ENCODE results near the gene CYB561A3. TPM values are rescaled to one million over a fixed set of nuclear protein-coding genes. Genes with fewer than 3 reads are reported as not detected.

Gene CYB561A3
- total RNA-seq, 1 experiment from 2014 or later = 10.7 TPM

GRCh38 chr11:61357894-61358239, 3.8 kb downstream of the CYB561A3 start:
- Histone ChIP-seq H3K9me3 (replicated peaks) (no peaks in the 10 kb centered on the region), H3K27ac (no peak overlapping the region), H3K27me3 (no peaks in the 10 kb centered on the region), H3K36me3 (no peaks in the 10 kb centered on the region), H3K4me3 (no peak overlapping the region), H3K4me1 (no peaks in the 10 kb centered on the region)
- no peak for DNase-seq

DNA sequence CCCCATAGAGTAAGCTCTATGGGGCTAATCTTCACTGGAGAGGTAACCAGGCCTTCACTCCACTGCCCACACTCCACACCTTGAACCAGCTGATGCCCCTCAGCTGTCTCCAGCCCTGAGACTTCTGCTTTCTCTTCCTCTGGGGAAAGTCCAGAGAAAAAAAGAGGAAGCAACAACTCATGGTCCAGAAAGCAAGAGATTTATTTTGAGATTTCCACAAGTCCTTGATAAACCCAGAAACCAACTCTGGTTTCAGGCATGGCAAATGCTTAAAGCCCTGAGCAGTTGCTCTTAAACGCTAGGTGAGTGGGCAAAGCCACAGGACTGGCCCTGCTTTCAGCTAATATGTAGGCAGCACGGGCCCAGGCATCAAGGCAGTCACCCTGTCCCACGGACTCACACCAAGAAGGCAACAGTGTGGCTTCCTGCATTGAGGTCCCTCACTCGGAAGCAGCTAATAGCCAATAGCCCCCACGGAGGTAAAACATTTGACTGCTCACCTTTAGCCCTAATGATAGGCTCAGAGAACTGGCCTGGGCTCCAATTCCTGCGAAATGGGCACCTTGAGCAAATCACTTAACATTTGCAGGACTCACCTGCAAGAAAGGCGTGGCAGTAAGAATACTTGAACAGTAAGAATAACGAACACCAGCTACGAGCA, 4.3 kb downstream of the CYB561A3 start:
- no peaks in the 10 kb centered on the region for H3K27me3 ChIP-seq
- H3K4me1 ChIP-seq = no peaks in the 10 kb centered on the region
- no peak overlapping the region for H3K4me3 ChIP-seq
- H3K9me3 ChIP-seq (replicated peaks) = no peaks in the 10 kb centered on the region
- DNase-seq = no peak
- no peaks in the 10 kb centered on the region for H3K36me3 ChIP-seq
- H3K27ac ChIP-seq = no peak overlapping the region

GRCh38 chr11:61356706-61357105, 5.0 kb downstream of the CYB561A3 start:
- DNase-seq = no peak
- H3K27me3 ChIP-seq = no peaks in the 10 kb centered on the region
- no peaks in the 10 kb centered on the region for H3K9me3 ChIP-seq (replicated peaks)
- H3K4me3 ChIP-seq = no peak overlapping the region
- H3K27ac ChIP-seq = no peak overlapping the region
- no peaks in the 10 kb centered on the region for H3K36me3 ChIP-seq
- H3K4me1 ChIP-seq = no peaks in the 10 kb centered on the region

GRCh38 chr11:61354208-61354607, 7.5 kb downstream of the CYB561A3 start:
- no peaks in the 10 kb centered on the region for H3K27me3 ChIP-seq
- no peaks in the 10 kb centered on the region for H3K9me3 ChIP-seq (replicated peaks)
- no peak overlapping the region for H3K27ac ChIP-seq
- no peaks in the 10 kb centered on the region for H3K4me1 ChIP-seq
- H3K36me3 ChIP-seq = no peaks in the 10 kb centered on the region
- no peak overlapping the region for H3K4me3 ChIP-seq
- no peak for DNase-seq

- Histone ChIP-seq H3K4me1 (no peaks in the 10 kb centered on the region), H3K27me3 (no peaks in the 10 kb centered on the region), H3K36me3 (no peaks in the 10 kb centered on the region), H3K27ac (no peak overlapping the region), H3K9me3 (replicated peaks) (no peaks in the 10 kb centered on the region), H3K4me3 (no peak overlapping the region)
- no peak for DNase-seq
These were observed 8.3 kb downstream of the CYB561A3 start for GRCh38 chr11:61353131-61354067.

DNA sequence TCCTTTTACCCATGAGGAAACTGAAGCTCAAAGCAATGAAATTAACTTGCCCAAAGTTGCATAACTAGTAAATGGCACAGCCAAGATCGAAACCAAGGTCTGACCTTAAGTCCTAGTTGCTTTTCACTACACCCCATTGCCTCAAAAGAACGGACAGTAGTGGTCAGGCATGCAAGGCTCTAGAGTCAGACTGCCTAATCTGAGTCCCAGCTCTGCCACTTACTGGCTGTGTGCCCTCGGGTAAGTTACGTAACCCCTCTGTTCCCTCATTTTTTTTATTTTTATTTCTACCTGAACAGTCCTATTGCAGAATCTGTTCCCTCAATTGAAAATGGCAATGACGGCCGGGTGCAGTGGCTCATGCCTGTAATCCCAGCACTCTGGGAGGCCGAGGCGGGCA, 9.6 kb downstream of the CYB561A3 start:
- no peak for DNase-seq
- Histone ChIP-seq H3K4me3 (no peak overlapping the region), H3K27ac (no peak overlapping the region), H3K27me3 (no peaks in the 10 kb centered on the region), H3K36me3 (no peaks in the 10 kb centered on the region), H3K4me1 (no peaks in the 10 kb centered on the region), H3K9me3 (replicated peaks) (no peaks in the 10 kb centered on the region)

DNA sequence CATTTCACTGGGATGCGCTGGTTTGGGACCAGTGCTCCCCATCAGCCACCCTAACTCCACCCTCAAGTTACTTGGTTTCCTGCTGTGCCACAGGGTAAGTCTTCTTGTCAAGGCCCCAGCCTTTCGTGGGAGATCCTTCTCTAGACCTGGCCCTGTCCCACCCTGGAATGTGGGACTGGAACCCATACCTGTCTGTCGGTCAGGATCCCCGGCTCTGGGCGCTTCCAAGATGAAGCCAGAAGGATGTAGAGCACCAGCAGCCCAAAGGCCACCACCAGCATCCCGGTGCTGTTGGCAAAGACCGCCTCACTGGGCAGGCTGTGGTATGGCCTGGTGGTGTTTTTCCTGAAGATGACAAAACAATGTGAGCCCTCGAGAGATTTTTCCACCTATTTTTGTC, 10.9 kb downstream of the CYB561A3 start:
- Histone ChIP-seq H3K27me3 (no peaks in the 10 kb centered on the region), H3K36me3 (no peaks in the 10 kb centered on the region), H3K4me1 (no peaks in the 10 kb centered on the region)

GRCh38 chr11:61350336-61350735, 11.3 kb downstream of the CYB561A3 start:
- DNase-seq = no peak
- Histone ChIP-seq H3K9me3 (replicated peaks) (no peaks in the 10 kb centered on the region), H3K4me3 (no peak overlapping the region), H3K36me3 (no peaks in the 10 kb centered on the region), H3K4me1 (no peaks in the 10 kb centered on the region), H3K27me3 (no peaks in the 10 kb centered on the region), H3K27ac (no peak overlapping the region)

More for the DNA sequence above, 10.9 kb downstream of the CYB561A3 start:
- no peak overlapping the region for H3K4me3 ChIP-seq
- H3K9me3 ChIP-seq (replicated peaks) = no peaks in the 10 kb centered on the region
- H3K27ac ChIP-seq = no peak overlapping the region
- no peak for DNase-seq

DNA sequence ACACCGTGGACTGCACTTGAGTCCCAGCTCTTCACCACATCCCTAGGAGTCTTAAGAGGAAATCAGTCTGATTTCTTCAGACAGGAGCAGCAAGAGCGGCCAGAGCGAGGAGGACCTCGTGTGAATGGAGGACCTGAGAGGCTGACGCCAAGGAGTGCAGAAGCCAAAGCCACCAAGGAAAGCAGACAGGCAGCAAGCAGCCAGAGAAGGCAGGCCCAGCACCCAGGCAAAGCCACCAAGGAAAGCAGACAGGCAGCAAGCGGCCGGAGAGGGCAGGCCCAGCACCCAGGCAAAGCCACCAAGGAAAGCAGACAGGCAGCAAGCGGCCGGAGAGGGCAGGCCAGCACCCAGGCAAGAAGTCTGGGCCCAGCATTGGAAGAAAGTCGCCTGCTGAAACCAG, 11.8 kb downstream of the CYB561A3 start:
- Histone ChIP-seq H3K4me1 (no peaks in the 10 kb centered on the region), H3K36me3 (no peaks in the 10 kb centered on the region), H3K27me3 (no peaks in the 10 kb centered on the region), H3K9me3 (replicated peaks) (no peaks in the 10 kb centered on the region), H3K27ac (no peak overlapping the region), H3K4me3 (no peak overlapping the region)
- DNase-seq = no peak

GRCh38 chr11:61349189-61349751, 12.4 kb downstream of the CYB561A3 start:
- Histone ChIP-seq H3K4me1 (no peaks in the 10 kb centered on the region), H3K27me3 (no peaks in the 10 kb centered on the region), H3K4me3 (no peak overlapping the region), H3K9me3 (replicated peaks) (no peaks in the 10 kb centered on the region), H3K36me3 (no peaks in the 10 kb centered on the region), H3K27ac (no peak overlapping the region)
- no peak for DNase-seq

GRCh38 chr11:61347916-61348461, 13.7 kb downstream of the CYB561A3 start:
- Histone ChIP-seq H3K27me3 (no peaks in the 10 kb centered on the region), H3K36me3 (no peaks in the 10 kb centered on the region), H3K4me3 (no peak overlapping the region), H3K27ac (no peak overlapping the region), H3K9me3 (replicated peaks) (no peaks in the 10 kb centered on the region), H3K4me1 (no peaks in the 10 kb centered on the region)
- DNase-seq = peak in 1 of 2 experiments; percentile 23

DNA sequence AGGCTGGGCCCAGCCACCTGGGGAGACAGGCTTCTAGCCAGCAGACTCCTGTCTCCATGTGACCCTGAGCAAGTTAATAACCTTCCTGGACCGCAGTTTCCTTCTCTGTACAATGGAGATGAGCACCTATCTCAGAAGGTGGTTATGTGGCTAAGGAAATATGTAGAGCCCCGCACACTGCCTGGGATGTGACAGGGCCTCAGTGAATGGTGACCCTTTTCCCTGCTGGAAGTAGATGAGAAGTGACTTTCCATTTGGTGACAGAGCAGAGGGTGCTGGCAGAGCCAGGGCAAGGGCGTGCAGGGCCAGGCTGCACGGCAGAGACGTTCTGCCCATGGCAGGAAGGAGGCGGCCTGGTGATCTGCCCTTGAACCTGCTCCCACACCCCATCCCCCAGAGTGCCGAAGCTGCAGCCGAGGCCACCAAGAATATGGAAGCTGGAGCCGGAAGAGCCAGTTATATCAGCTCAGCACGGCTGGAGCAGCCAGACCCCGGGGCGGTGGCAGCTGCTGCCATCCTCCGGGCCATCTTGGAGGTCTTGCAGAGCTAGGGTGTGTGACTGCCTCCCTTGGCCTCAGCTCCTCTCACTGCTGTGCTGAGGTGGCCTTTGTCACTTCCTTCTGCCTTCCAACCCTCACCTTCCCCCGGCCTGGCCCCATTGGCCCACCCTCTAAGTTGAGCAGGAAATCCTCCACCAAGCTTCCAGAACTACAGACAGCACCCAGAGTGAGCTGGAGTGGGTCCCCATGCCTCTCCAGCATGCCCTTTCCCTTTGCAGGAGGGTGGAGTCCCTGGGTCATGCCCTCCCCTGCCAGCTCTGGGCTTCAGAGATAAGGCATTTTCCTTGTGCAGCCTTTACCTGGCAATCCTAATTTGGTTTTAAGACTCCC, 15.5 kb downstream of the CYB561A3 start:
- no peak for DNase-seq
- Histone ChIP-seq H3K27ac (no peak overlapping the region), H3K27me3 (no peaks in the 10 kb centered on the region), H3K9me3 (replicated peaks) (no peaks in the 10 kb centered on the region), H3K4me3 (no peak overlapping the region), H3K4me1 (no peaks in the 10 kb centered on the region), H3K36me3 (no peaks in the 10 kb centered on the region)

GRCh38 chr11:61345170-61345610, 16.5 kb downstream of the CYB561A3 start:
- no peaks in the 10 kb centered on the region for H3K36me3 ChIP-seq

More at GRCh38 chr11:61345170-61345610, 16.5 kb downstream of the CYB561A3 start:
- no peaks in the 10 kb centered on the region for H3K27me3 ChIP-seq
- peak; percentile 43 to 46 for DNase-seq
- H3K4me3 ChIP-seq = no peak overlapping the region
- no peaks in the 10 kb centered on the region for H3K9me3 ChIP-seq (replicated peaks)
- H3K4me1 ChIP-seq = no peaks in the 10 kb centered on the region
- H3K27ac ChIP-seq = no peak overlapping the region
